ENCODE measurements around the gene ST7L.

DNA sequence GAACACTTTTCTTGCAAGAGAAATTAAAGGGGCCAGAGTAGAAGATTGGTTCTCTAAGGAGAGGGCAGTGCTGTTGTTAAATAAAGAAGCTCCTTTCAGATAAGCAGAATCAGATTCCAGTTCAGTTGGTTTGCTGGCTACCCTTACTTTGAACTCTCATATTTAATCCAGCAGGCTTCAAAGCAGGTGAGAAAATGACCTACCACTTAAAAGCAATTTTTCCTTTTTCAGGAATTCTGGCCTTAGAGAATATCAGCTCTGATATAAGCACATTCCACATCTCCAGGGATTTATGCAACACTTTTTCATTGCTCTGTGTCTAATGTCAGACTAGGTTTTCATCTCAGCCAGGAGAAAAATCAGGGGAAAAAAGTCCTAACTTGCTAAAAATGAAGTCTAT is 81.5 kb downstream of the ST7L start:
- TF ChIP-seq CTCF (IDR thresholded peaks at IDR 0.05; ENCODE audit: low read depth, low read length) (no peak), EZH2phosphoT487 (IDR thresholded peaks at IDR 0.05; ENCODE audit: low read depth) (no peak)
